ENCODE data around the gene HHATL. TPM values are rescaled to one million over a fixed set of nuclear protein-coding genes. Genes with fewer than 3 reads are reported as not detected.

Gene HHATL
- total and polyA plus RNA-seq, 10 of the 15 experiments (the other 5 are each of a cell fraction or from before 2014, with no cell fraction given), result not detected

DNA sequence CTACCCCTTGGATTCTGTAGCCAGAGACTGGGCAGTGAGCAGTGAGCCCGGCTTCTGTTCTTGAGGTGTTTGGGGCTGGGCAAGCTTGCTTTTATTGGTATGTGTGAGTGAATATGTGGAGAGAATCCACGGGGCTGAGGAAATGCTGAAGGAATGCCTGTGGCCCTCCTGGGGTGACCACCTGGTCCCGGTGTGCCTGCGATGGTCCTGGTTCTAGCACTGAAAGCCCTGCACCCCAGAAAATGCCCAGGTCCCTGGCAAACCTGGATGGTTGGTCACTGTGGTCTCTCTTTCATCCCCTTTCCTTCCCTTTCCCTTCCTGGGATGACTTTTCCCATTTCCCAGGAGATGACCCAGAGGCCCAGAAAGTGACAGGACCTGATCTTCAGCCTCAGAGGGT, 44.9 kb downstream of the HHATL start:
- no peak for FAIRE-seq
- Histone ChIP-seq H3K9me3 (replicated peaks; ENCODE audit: control insufficient read depth, insufficient read depth, low read length) (no peaks in the 10 kb centered on the region), H3K27ac (ENCODE audit: control insufficient read depth, insufficient read depth) (no peak overlapping the region), H4K20me1 (ENCODE audit: control insufficient read depth, insufficient read depth) (no peaks in the 10 kb centered on the region), H3K9ac (ENCODE audit: control insufficient read depth, insufficient read depth, low read length) (no peak overlapping the region), H3K36me3 (ENCODE audit: control insufficient read depth in 2 of 2, insufficient read depth in 2 of 2, low read length in 1 of 2) (no peaks in the 10 kb centered on the region; a peak in 1 of 4 replicates), H3K27me3 (replicated peaks in 1 of 2; ENCODE audit: control insufficient read depth in 2 of 2, insufficient read depth in 2 of 2, low read length in 1 of 2) (no peaks in the 10 kb centered on the region), H3K4me1 (ENCODE audit: control insufficient read depth, insufficient read depth, low read length) (peaks cover 12% of the 10 kb centered on the region), H2AFZ (ENCODE audit: control insufficient read depth, low read depth, low read length) (no peak overlapping the region), H3K4me2 (ENCODE audit: control insufficient read depth, insufficient read depth) (no peak overlapping the region), H3K79me2 (ENCODE audit: control insufficient read depth, insufficient read depth, low read length) (no peaks in the 10 kb centered on the region; the same call in 1 of the 2 replicates), H3K4me3 (no peak overlapping the region)
- no peak for TF ChIP-seq TARDBP (IDR thresholded peaks at IDR 0.05; ENCODE audit: borderline replicate concordance)
- TF ChIP-seq NR2C2 (IDR thresholded peaks at IDR 0.05; ENCODE audit: borderline replicate concordance, control insufficient read depth, insufficient read length, low read depth), result no peak
- TF ChIP-seq SREBF2 (IDR thresholded peaks at IDR 0.05; ENCODE audit: low read length), result no peak
- TF ChIP-seq STAT3 (IDR thresholded peaks at IDR 0.05; ENCODE audit: low read depth, low read length), result no peak
- TF ChIP-seq IKZF2 (IDR thresholded peaks at IDR 0.05), result no peak
- no peak for TF ChIP-seq RBBP5 (conservative IDR thresholded peaks at IDR 0.05)
- no peak for TF ChIP-seq POLR2AphosphoS5 (IDR thresholded peaks at IDR 0.05; ENCODE audit: low read length)
- TF ChIP-seq MTA2 (IDR thresholded peaks at IDR 0.05; ENCODE audit: low read depth), result no peak
- no peak for TF ChIP-seq WRNIP1 (IDR thresholded peaks at IDR 0.05; ENCODE audit: borderline replicate concordance, low read depth, low read length)
- no peak for TF ChIP-seq SRF (IDR thresholded peaks at IDR 0.05; ENCODE audit: low read depth in 2 of 2, low read length in 2 of 2)
- TF ChIP-seq CHD1 (IDR thresholded peaks at IDR 0.05; ENCODE audit: low read depth, low read length), result no peak
- no peak for TF ChIP-seq MYB (IDR thresholded peaks at IDR 0.05; ENCODE audit: borderline replicate concordance, low read depth, low read length)
- no peak for TF ChIP-seq CBX3 (IDR thresholded peaks at IDR 0.05; ENCODE audit: borderline replicate concordance, low read depth)
- TF ChIP-seq, protein P1, sequence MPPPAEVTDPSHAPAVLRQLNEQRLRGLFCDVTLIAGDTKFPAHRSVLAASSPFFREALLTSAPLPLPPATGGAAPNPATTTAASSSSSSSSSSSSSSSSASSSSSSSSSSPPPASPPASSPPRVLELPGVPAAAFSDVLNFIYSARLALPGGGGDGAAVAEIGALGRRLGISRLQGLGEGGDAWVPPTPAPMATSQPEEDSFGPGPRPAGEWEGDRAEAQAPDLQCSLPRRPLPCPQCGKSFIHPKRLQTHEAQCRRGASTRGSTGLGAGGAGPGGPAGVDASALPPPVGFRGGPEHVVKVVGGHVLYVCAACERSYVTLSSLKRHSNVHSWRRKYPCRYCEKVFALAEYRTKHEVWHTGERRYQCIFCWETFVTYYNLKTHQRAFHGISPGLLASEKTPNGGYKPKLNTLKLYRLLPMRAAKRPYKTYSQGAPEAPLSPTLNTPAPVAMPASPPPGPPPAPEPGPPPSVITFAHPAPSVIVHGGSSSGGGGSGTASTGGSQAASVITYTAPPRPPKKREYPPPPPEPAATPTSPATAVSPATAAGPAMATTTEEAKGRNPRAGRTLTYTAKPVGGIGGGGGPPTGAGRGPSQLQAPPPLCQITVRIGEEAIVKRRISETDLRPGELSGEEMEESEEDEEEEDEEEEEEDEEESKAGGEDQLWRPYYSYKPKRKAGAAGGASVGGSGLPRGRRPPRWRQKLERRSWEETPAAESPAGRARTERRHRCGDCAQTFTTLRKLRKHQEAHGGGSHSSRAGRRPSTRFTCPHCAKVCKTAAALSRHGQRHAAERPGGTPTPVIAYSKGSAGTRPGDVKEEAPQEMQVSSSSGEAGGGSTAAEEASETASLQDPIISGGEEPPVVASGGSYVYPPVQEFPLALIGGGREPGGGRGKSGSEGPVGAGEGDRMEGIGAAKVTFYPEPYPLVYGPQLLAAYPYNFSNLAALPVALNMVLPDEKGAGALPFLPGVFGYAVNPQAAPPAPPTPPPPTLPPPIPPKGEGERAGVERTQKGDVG (CRISPR knock-in tag; IDR thresholded peaks at IDR 0.05), result no peak
- no peak for TF ChIP-seq YY1 (IDR thresholded peaks at IDR 0.05; ENCODE audit: low read depth, low read length)
- TF ChIP-seq PKNOX1 (IDR thresholded peaks at IDR 0.05), result no peak
- ATAC-seq, result no peak
- intact Hi-C loops (cut with micrococcal nuclease; ENCODE audit: unreplicated experiment) (no loop called here), in situ Hi-C loops (cut with MboI) (no loop called here)
- RAD21 ChIA-PET (ENCODE audit: unreplicated experiment), result no interaction called here
- DNase-seq (ENCODE audit: low read depth, low spot score), result no peak
- POLR2A ChIA-PET, result no interaction called here
- WGBS (ENCODE audit: insufficient coverage, insufficient replicate concordance, low lambda C conversion rate, missing lambda C conversion rate), result 72% methylated on average over 4 of the region's 4 CpGs
- CTCF ChIA-PET, result no interaction called here
- SMC1A ChIA-PET (ENCODE audit: uncharacterized antibody, unreplicated experiment), result no interaction called here
- BruUV-seq (replicated peaks), result no TSS peak
